ENCODE results near the gene SHF.

Gene SHF

DNA sequence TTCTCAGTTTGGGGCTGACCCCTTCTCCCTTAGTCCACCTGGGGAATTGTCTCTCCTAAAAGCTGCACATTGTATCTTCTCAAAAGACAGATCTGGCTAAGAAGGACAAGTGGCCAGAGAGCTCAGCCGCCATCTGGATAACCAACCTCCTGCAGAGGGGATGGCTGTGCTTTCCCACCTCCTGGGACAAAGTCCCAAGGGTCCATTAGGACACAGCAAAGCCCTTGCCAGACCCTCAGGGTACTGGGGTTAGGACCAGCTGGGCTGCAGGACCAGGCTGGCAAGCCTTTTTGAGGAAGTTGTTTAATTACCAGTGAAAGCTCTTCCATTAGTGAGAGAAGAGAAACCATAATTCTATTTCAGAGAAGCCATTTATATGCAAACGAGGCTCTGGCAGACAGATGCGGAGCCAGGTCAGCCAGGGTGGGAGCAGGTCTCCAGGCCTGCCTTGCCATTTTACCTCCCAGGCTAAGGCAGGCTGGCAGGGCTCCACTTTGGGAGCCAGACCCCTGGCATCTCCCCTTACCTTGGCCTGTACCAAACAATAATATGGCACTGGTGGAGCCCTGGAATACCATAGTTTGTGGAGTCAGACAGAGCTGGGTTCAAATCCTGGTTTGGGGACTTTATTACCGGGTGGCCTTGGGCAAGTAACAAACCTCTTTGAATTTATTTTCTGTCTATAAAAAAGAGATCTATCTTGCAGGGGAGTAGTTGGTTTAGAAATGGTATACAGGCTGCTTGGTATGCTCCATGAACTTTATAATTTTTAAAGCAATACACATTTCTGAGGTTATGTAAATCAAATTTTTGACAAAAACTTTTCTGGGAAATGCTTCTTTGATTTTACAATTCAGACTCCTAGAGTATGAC, 17.9 kb downstream of the SHF start:
- DNase-seq = no peak

DNA sequence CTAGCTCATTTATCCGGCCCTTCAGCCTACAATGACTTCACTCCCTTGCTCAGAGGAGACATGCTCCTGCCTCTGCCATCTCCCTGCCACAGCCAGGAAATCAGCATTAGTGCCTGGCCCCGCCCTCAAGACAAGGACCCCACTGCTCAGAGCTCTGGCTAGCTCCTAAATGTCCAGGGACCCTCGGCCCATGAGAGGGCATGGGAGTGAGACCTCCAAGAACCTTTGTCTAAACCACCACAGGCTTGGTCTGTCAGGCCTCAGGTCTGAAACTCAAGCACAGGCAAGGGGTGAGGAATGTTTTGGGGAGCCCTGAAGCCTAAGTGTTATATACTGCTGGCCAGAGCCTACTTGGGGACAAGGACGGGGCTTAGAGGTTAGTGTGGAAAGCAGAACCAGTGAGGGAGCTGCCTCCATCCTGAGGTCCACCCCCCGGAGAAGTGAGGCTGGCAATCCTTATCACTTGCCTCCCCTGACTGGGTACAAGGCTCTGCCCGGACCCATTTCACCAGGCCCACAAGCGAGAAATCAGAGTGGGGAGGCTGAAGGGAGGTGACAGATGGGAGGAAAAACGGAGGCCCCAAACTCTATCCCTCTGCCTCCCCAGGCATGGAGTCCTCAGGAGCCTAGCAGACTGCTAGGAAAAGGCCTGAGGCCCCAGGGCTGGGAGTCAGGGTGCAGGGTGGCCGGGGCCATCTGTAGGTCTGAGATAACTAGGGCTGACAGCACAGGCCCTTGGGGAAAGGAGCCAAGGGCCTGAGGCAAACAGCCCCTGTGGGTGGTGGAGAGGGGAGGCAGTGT, 18.8 kb downstream of the SHF start:
- no peak for DNase-seq

- no peak for DNase-seq
Measured at GRCh38 chr15:45168286-45168685, 19.5 kb downstream of the SHF start.

- DNase-seq = no peak
Measured at GRCh38 chr15:45167631-45168205, 20.0 kb downstream of the SHF start.

DNA sequence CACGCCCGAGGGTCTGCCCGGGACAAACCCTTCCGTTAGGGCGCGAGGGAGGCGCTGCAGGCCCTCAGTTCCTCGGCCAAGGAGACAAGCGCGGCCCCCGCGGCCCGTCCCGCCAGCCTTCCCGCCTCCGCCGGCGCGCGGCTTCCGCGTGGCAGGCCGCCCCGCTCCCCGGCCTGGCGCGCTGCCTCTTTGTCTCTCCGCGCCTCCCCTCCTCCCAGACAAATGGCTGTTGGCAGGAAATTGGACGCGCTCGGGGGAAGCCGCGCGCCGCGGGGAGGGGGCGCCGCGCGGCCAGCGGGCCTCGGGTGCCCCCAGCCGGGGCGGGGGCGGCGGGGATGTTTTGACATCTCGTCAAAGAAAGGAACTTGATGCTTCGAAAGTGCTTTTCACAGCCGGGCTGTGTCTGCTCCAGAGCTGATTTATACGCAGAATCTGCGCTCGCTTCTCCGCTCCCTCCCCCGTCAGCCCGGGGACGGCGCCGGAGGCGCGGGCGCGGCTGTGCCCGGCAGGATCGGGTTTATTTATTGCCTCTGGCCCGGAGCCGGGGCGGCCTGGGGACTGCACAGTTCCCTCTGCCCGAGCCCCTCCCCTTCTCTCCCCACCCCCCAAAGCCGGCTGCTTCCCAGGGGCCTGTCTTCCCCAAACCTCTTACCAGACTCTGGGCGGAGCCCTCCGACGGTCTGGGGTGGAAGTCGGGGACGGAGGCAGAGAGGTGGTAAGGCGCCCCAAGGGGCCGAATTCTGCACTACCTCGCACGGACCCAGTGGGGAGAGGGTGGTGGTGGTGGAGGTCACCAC, 20.7 kb downstream of the SHF start:
- peak; percentile 89 to 93 (median 90) for DNase-seq

- no peak for DNase-seq
Measured at GRCh38 chr15:45165536-45165935, 22.2 kb downstream of the SHF start.

DNA sequence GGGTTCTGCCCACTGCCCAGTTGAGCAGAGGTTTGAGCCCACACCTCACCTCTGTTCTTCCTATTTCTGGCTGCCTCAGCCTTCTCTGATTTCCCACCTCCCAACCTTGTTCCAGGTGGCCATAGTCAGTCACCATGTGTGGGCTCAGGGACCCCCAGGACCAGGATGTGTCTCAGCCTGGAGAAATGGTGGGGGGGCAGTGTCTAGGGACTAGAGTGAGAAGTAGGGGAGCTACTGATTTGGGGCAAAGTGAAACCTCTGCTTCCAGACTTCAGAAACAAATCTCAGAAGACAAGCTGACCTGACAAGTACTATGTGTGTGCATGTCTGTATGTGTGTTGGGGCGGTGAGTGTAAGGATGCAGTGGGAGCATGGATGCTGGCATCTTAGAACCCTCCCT, 22.9 kb downstream of the SHF start:
- no peak for DNase-seq

DNA sequence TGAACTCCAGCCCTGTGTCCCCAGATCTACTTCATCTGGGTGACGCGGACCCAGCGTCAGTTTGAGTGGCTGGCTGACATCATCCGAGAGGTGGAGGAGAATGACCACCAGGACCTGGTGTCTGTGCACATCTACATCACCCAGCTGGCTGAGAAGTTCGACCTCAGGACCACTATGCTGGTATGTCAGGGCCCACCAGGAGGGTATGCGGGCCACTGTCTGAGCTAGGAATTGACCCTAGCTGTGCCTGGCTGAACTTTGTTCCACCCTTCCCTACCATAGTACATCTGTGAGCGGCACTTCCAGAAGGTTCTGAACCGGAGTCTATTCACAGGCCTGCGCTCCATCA, 24.3 kb downstream of the SHF start:
- no peak for DNase-seq

DNA sequence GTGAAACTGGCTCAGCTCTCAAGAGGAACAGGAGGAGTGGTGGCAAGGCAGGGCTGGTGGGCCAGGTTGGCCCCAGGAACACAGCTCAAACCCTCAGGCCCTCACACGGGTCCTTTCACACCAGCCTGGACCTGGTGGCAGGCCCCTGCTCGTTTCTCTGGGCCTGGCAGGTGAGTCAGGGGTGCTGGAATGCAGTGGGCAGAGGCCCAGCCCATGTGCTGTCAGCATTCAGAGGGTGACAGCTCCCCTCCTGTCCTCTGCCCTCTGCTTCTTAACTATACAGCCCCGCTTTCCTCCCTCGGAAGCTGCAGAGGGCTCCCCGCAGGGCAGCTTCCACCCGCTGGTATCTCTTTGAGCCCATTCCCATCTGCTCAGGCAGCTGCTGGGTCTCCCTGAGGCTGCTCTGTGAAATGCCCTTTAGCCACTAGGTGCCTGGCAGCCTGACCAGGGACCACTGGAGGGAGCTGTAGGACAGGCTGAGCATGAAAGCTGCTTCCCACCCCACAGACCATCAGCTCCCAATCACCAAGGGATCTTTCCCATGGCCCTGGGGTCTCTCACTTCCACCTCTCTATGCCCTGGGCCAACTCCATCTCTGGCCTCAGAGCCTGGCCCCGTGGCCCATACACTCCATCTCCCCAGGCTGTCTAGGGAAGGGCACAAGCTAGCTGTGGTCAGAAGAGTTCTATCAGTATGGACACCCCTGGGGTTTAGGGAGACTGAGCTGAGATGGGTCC, 24.8 kb downstream of the SHF start:
- peak; percentile 81 to 89 (median 86) for DNase-seq

GRCh38 chr15:45161666-45162065, 26.1 kb downstream of the SHF start:
- DNase-seq = no peak

DNA sequence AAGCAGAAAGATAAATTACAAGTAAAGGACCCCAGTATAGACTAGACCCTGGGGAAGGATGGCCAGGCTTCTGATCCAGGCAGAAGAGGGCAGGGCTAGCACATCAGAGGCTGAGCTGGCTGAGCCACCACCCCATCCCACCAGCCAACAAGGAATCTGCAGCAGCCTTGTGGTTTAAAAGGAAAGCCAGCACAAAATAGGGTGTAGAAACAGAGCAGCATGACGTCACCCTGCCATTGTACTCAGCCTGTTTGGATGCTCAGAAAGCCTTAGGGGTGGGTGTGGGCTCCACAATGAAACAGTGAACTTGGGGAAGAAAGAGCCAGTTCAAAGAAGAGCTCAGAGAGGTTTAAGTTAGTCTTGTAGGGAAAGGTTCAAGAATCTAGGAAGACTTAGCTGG, 29.8 kb downstream of the SHF start:
- DNase-seq = peak; percentile 16 to 33 (median 24)

DNA sequence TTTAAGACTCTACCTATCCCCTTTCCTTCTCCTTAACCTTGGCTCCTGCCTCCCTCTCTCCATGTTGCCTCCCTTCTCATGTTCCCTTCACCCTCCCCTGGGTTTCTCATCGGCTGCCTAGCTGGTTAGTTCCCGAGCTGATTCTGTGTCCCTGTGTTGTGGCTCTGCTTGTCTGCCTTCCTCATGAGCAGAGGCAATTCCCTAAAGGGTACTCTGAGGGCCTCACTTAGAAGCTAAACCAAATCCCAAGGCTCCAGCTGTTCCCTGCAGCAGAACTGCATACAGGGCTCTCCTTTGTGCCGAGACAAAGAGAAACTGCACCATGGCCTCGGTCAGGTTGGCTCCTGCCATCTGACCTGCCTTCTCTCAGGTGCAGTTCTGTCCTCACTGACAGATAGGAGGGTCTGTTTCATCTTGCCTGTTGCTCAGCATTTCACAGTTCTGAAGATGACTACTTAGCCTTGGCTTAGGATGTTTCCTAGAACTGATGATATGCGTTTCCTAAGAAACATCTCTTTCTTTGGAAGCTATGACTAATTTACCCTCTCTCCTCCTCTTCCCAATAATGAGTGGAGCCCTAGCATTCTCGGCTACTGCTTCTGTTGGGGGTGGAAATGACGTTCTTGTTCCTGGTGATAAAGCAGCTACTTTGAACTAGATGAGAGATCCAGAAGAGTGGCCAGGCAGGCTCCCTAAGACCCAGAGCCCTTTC, 30.9 kb downstream of the SHF start:
- DNase-seq = no peak

- no peak for DNase-seq
Measured at GRCh38 chr15:45155739-45156138, 32.0 kb downstream of the SHF start.

DNA sequence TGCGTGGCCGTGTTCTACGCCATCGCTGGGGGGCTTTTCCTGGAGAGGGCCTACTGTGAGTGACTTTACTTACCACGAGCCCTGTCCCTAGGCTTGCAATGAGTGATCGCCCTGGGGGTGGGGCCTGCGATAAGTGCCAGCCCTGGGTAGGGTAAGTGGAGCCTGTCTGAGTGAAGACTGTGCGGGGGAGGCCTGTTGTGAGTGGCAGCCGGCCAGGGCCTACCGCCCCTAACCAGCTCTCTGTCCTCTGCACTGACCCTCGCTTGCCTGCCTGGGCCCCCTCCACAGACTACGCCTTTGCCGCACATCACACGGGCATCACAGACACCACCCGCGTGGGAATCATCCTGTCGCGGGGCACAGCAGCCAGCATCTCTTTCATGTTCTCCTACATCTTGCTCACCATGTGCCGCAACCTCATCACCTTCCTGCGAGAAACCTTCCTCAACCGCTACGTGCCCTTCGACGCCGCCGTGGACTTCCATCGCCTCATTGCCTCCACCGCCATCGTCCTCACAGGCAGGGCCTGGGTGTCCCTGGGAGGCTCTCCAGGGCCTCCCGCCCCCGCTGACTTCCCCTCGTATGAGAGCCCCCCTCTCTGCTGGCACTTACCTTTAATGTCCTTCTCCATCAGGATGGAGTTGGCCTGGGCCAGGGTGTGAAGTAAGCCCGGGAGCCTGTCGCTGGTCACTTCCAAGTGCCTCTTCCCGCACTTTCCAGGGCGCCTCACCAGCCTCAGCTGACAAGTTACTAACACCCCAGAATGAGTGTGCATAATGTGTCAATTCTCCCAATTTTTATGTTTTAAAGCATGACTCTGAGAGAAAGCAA, 35.6 kb downstream of the SHF start:
- no peak for DNase-seq

DNA sequence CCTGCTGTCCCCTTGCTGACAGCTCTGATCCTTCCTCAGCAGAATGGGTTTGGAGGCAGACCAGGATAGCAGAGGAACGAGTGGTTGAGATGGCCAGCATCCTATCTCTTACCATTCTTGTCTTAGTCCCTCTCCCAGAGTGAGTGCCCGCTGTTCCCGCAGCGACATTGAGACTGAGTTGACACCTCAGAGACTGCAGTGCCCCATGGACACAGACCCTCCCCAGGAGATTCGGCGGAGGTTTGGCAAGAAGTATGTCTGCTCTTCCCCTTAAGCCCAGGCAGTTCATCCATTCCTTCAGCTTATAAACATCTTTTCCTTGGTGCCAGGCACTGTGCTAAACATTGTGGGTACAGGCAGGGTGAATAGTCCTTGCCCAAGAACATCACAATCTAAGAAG, 36.8 kb downstream of the SHF start:
- no peak for DNase-seq

DNA sequence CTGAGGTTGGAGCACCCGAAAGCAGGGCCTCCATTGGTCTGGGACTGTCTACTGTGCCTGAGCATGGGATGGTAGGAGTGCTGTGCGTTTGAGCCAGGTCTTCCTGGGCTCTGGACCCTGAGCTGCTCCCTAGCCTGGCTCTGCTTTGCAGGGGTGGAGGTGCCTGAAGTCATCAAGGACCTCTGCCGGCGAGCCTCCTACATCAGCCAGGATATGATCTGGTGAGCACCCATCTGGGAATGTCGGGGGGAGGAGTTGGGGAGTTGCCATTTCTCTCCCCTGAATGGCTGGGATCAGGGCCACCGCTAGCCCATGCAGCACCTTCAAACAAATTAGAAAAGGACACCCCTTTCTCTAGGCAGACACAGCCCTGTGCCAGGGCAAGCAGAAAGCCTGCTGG, 37.3 kb downstream of the SHF start:
- no peak for DNase-seq

GRCh38 chr15:45149060-45149459, 38.7 kb downstream of the SHF start:
- no peak for DNase-seq

- DNase-seq = no peak
Measured at GRCh38 chr15:45148076-45149059, 39.4 kb downstream of the SHF start.

- no peak for DNase-seq
Measured at GRCh38 chr15:45147606-45148005, 40.2 kb downstream of the SHF start.
